ENCODE results near the gene MYPOP. TPM values are rescaled to one million over a fixed set of nuclear protein-coding genes. Genes with fewer than 3 reads are reported as not detected.

MYPOP gene
- total and polyA plus RNA-seq, 2 of the 13 experiments (the other 11 are each of a cell fraction or from before 2014, with no cell fraction given) = 2.3 to 2.7 TPM

- no peak for TF ChIP-seq TMF1 (CRISPR knock-in tag; IDR thresholded peaks at IDR 0.05; ENCODE audit: low read depth)
- peak; percentile 92; the same call in 1 of the 2 replicates for TF ChIP-seq ZNF572 (CRISPR knock-in tag; IDR thresholded peaks at IDR 0.05)
- peak; percentile 96; the same call in 1 of the 2 replicates for TF ChIP-seq ZNF598 (CRISPR knock-in tag; IDR thresholded peaks at IDR 0.05; ENCODE audit: borderline replicate concordance)
- 0 out of 2 replicates have a peak, but pooled peaks have one; percentile 9 for TF ChIP-seq ZBTB20 (CRISPR knock-in tag; IDR thresholded peaks at IDR 0.05; ENCODE audit: borderline replicate concordance, low read depth)
- TF ChIP-seq RXRA (CRISPR knock-in tag; IDR thresholded peaks at IDR 0.05) = 0 out of 2 replicates have a peak, but pooled peaks have one; percentile 29
- TF ChIP-seq TEAD2 (CRISPR knock-in tag; IDR thresholded peaks at IDR 0.05) = no peak
- peak; percentile 13; the same call in 1 of the 2 replicates for TF ChIP-seq ZBTB7B (CRISPR knock-in tag; IDR thresholded peaks at IDR 0.05)
- peak; percentile 76 for TF ChIP-seq SALL1 (CRISPR knock-in tag; IDR thresholded peaks at IDR 0.05)
- peak; percentile 83 for TF ChIP-seq ELF1 (CRISPR knock-in tag; IDR thresholded peaks at IDR 0.05)
- TF ChIP-seq, protein P1, sequence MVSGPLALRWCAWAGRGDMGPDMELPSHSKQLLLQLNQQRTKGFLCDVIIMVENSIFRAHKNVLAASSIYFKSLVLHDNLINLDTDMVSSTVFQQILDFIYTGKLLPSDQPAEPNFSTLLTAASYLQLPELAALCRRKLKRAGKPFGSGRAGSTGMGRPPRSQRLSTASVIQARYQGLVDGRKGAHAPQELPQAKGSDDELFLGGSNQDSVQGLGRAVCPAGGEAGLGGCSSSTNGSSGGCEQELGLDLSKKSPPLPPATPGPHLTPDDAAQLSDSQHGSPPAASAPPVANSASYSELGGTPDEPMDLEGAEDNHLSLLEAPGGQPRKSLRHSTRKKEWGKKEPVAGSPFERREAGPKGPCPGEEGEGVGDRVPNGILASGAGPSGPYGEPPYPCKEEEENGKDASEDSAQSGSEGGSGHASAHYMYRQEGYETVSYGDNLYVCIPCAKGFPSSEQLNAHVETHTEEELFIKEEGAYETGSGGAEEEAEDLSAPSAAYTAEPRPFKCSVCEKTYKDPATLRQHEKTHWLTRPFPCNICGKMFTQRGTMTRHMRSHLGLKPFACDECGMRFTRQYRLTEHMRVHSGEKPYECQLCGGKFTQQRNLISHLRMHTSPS (CRISPR knock-in tag; IDR thresholded peaks at IDR 0.05; ENCODE audit: low read depth) = no peak
- no peak for TF ChIP-seq ZNF207 (IDR thresholded peaks at IDR 0.05; ENCODE audit: borderline replicate concordance)
- no peak for TF ChIP-seq NKX3-1 (CRISPR knock-in tag; IDR thresholded peaks at IDR 0.05)
- no peak for TF ChIP-seq ZNF264 (CRISPR knock-in tag; IDR thresholded peaks at IDR 0.05)
- TF ChIP-seq ZNF20 (CRISPR knock-in tag; IDR thresholded peaks at IDR 0.05) = no peak
- peak; percentile 75; the same call in 1 of the 2 replicates for TF ChIP-seq MAZ (IDR thresholded peaks at IDR 0.05; ENCODE audit: borderline replicate concordance, low read depth, low read length)
- TF ChIP-seq MAZ (CRISPR knock-in tag; IDR thresholded peaks at IDR 0.05; ENCODE audit: low read depth) = 0 out of 2 replicates have a peak, but pooled peaks have one; percentile 34
- TF ChIP-seq ZNF703 (CRISPR knock-in tag; IDR thresholded peaks at IDR 0.05; ENCODE audit: borderline replicate concordance) = no peak
- TF ChIP-seq ZNF629 (CRISPR knock-in tag; conservative IDR thresholded peaks at IDR 0.05) = no peak
- peak; percentile 64; the same call in 1 of the 2 replicates for TF ChIP-seq GMEB1 (CRISPR knock-in tag; IDR thresholded peaks at IDR 0.05; ENCODE audit: borderline replicate concordance)
- TF ChIP-seq, protein P2, sequence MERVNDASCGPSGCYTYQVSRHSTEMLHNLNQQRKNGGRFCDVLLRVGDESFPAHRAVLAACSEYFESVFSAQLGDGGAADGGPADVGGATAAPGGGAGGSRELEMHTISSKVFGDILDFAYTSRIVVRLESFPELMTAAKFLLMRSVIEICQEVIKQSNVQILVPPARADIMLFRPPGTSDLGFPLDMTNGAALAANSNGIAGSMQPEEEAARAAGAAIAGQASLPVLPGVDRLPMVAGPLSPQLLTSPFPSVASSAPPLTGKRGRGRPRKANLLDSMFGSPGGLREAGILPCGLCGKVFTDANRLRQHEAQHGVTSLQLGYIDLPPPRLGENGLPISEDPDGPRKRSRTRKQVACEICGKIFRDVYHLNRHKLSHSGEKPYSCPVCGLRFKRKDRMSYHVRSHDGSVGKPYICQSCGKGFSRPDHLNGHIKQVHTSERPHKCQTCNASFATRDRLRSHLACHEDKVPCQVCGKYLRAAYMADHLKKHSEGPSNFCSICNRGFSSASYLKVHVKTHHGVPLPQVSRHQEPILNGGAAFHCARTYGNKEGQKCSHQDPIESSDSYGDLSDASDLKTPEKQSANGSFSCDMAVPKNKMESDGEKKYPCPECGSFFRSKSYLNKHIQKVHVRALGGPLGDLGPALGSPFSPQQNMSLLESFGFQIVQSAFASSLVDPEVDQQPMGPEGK (CRISPR knock-in tag; IDR thresholded peaks at IDR 0.05) = peak; percentile 31; the same call in 1 of the 2 replicates
- no peak for TF ChIP-seq NR2F6 (IDR thresholded peaks at IDR 0.05)
- peak; percentile 19; the same call in 1 of the 2 replicates for TF ChIP-seq NR2F6 (CRISPR knock-in tag; IDR thresholded peaks at IDR 0.05)
- TF ChIP-seq ZNF430 (CRISPR knock-in tag; IDR thresholded peaks at IDR 0.05) = 0 out of 2 replicates have a peak, but pooled peaks have one; percentile 53
- TF ChIP-seq GLI4 (CRISPR knock-in tag; IDR thresholded peaks at IDR 0.05; ENCODE audit: borderline replicate concordance) = peak; percentile 71; the same call in 1 of the 2 replicates
Observed at GRCh38 chr19:45902651-45903625, 525 bp upstream of the MYPOP start (continued).
